Thyroid gland (tissue), 4 donors: Measurements from ENCODE around the gene MYO5C.

ENCODE experiments used
- POLR2A ChIP-seq, 2 donors: fragments of 450-650 bp; IDR thresholded peaks; one replicate each; pipeline ENCODE4 v1.6.1; 2017; ENCODE audit warnings: antibody characterized with exemption in 2 of 2, mild to moderate bottlenecking in 2 of 2, moderate library complexity in 1 of 2
- TF ChIP-seq, protein P1 (sequence below), 6 experiments: fragments of 200-600 bp in 3 of 6; fragments of 450-650 bp in 3 of 6; sonication (generic) in 3 of 6; IDR thresholded peaks; one replicate each; pipeline ENCODE4 v1.5.1; 2016 to 2019; ENCODE audit warnings: antibody characterized with exemption in 6 of 6, mild to moderate bottlenecking in 2 of 6, inconsistent platforms in 1 of 6, moderate library complexity in 1 of 6

- no peak for TF ChIP-seq POLR2A (IDR thresholded peaks at IDR 0.05)
- TF ChIP-seq, protein P1, sequence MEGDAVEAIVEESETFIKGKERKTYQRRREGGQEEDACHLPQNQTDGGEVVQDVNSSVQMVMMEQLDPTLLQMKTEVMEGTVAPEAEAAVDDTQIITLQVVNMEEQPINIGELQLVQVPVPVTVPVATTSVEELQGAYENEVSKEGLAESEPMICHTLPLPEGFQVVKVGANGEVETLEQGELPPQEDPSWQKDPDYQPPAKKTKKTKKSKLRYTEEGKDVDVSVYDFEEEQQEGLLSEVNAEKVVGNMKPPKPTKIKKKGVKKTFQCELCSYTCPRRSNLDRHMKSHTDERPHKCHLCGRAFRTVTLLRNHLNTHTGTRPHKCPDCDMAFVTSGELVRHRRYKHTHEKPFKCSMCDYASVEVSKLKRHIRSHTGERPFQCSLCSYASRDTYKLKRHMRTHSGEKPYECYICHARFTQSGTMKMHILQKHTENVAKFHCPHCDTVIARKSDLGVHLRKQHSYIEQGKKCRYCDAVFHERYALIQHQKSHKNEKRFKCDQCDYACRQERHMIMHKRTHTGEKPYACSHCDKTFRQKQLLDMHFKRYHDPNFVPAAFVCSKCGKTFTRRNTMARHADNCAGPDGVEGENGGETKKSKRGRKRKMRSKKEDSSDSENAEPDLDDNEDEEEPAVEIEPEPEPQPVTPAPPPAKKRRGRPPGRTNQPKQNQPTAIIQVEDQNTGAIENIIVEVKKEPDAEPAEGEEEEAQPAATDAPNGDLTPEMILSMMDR (IDR thresholded peaks at IDR 0.05), result no peak
Measured at GRCh38 chr15:52161406-52161966, 134.1 kb downstream of the MYO5C start.
